Glutamatergic neuron (in vitro differentiated cells): ENCODE results near the gene FAM107B. TPM values are rescaled to one million over a fixed set of nuclear protein-coding genes. Genes with fewer than 3 reads are reported as not detected.
"Not testable (repeated sequence)": the region's sequence is repeated elsewhere in the genome, so short reads cannot be mapped to it uniquely, and the experiment has no call there.

ENCODE experiments used
- DNase-seq: peaks from one replicate; pipeline ENCODE4 v3.0.0; 2022
- H3K27ac Mint-ChIP-seq: one replicate; pipeline ENCODE4 v1.8.0; 2020; ENCODE audit warnings: mild to moderate bottlenecking, mixed read lengths, inconsistent platforms; ENCODE audit not compliant: unreplicated experiment
- H3K27me3 Mint-ChIP-seq: one replicate; pipeline ENCODE4 v1.8.0; 2020; ENCODE audit warnings: mild to moderate bottlenecking, moderate library complexity, mixed read lengths, inconsistent platforms; ENCODE audit not compliant: unreplicated experiment
- H3K36me3 Mint-ChIP-seq: one replicate; pipeline ENCODE4 v1.8.0; 2020; ENCODE audit warnings: mild to moderate bottlenecking, mixed read lengths, inconsistent platforms; ENCODE audit not compliant: unreplicated experiment
- H3K4me1 Mint-ChIP-seq: one replicate; pipeline ENCODE4 v1.8.0; 2020; ENCODE audit warnings: mild to moderate bottlenecking, low read depth, mixed read lengths, inconsistent platforms; ENCODE audit not compliant: unreplicated experiment
- H3K4me3 Mint-ChIP-seq: one replicate; pipeline ENCODE4 v1.8.0; 2020; ENCODE audit warnings: mild to moderate bottlenecking, mixed read lengths, inconsistent platforms; ENCODE audit not compliant: unreplicated experiment
- H3K9me3 Mint-ChIP-seq: one replicate; pipeline ENCODE4 v1.8.0; 2020; ENCODE audit warnings: mild to moderate bottlenecking, moderate library complexity, mixed read lengths, inconsistent platforms; ENCODE audit not compliant: unreplicated experiment
- total RNA-seq: library from RNA; stranded (reverse); fragmentation: NEBNext Ultra II Directional; extraction: Animal tissue kit (Norgen Biotek cat#: 25700); gene quantifications from one replicate; pipeline ENCODE4 v1.2.1, GENCODE V29; 2021; ENCODE audit not compliant: unreplicated experiment
- TF ChIP-seq, protein P1 (sequence below): fragments of 200-600 bp; sonication (generic); IDR thresholded peaks from one replicate; pipeline ENCODE4 v1.5.0; 2021; ENCODE audit not compliant: partially characterized antibody, unreplicated experiment

Gene FAM107B
- total RNA-seq, 1 donor from 2014 or later = 88.6 TPM

DNA sequence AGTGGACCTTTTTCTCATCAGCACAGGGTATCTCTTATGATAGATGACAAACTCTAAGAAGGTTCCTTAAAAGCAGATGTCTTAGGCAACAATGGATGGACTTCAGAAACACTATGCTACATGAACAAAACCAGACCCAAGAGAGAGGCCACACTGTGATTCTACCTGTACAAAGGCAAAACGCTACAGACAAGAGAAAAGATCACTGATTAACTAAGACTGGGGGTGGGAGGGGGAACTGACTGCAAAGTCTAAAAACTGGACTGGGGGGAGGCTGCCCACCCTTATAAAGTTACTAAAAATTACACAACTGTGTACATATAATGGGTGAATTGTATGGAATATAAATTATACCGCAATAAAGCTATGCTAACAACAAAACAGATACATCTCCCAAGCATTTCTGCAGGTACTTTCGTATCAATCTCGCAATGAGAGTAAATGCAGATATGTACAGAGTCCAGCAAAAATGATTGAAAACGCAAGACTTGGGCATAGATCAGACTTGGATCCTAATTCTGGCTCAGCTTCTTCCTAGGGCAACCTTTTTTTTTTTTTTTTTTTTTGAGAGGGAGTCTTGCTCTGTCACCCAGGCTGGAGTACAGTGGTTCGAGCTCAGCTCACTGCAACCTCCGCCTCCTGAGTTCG, 179.7 kb downstream of the FAM107B start:
- peaks cover 16% of the 10 kb centered on the region for H3K4me1 Mint-ChIP-seq
- H3K27me3 Mint-ChIP-seq = peaks cover 3% of the 10 kb centered on the region
- H3K4me3 Mint-ChIP-seq = no peak overlapping the region
- peaks cover 11% of the 10 kb centered on the region for H3K36me3 Mint-ChIP-seq
- no peaks in the 10 kb centered on the region for H3K9me3 Mint-ChIP-seq
- no peak overlapping the region for H3K27ac Mint-ChIP-seq
- DNase-seq = no peak
- TF ChIP-seq, protein P1, sequence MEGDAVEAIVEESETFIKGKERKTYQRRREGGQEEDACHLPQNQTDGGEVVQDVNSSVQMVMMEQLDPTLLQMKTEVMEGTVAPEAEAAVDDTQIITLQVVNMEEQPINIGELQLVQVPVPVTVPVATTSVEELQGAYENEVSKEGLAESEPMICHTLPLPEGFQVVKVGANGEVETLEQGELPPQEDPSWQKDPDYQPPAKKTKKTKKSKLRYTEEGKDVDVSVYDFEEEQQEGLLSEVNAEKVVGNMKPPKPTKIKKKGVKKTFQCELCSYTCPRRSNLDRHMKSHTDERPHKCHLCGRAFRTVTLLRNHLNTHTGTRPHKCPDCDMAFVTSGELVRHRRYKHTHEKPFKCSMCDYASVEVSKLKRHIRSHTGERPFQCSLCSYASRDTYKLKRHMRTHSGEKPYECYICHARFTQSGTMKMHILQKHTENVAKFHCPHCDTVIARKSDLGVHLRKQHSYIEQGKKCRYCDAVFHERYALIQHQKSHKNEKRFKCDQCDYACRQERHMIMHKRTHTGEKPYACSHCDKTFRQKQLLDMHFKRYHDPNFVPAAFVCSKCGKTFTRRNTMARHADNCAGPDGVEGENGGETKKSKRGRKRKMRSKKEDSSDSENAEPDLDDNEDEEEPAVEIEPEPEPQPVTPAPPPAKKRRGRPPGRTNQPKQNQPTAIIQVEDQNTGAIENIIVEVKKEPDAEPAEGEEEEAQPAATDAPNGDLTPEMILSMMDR = no peak

DNA sequence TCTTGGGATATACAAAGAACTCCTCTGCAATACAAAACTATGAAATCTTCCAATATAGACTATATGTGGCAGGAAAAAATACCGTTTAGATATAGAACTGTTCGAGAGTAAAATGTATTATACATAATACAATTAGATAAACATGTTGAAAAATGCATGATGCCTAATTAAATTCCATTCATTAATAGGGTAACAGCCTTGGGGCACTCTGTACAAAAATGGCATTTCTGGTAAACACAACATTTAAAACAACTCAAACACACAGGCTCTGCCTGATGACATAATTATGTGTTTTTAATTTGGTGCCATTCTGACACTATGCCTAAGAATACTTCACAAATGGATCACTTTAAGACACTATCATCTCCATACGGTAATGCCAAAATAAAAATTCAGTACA, 180.9 kb downstream of the FAM107B start:
- no peaks in the 10 kb centered on the region for H3K27me3 Mint-ChIP-seq
- no peaks in the 10 kb centered on the region for H3K9me3 Mint-ChIP-seq
- DNase-seq = no peak
- H3K36me3 Mint-ChIP-seq = peaks cover 11% of the 10 kb centered on the region
- peaks cover 16% of the 10 kb centered on the region for H3K4me1 Mint-ChIP-seq
- H3K27ac Mint-ChIP-seq = no peak overlapping the region
- no peak overlapping the region for H3K4me3 Mint-ChIP-seq
- TF ChIP-seq, protein P1 = no peak

DNA sequence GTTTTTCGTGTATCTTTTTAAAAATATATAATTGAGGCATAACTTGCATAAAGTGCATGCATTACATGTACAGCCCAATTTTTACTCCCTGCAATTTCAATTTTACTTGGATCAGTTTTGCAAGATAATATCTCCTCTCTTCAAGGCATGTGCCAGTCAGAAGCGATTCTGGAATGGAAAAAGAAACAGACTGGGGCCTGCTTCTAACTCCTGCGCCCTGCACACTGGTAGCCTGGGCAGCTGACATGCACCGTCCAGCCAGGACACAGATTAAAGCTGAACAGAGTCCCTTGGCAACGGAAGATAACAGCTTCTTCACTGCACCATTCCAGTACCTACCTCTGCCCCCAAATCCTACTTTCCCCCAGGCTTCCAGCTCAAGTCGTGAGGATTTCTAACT, 182.1 kb downstream of the FAM107B start:
- TF ChIP-seq, protein P1 = no peak
- Mint-ChIP-seq H3K4me1 (peaks cover 25% of the 10 kb centered on the region), H3K9me3 (peaks cover 4% of the 10 kb centered on the region), H3K27me3 (no peaks in the 10 kb centered on the region), H3K36me3 (peaks cover 5% of the 10 kb centered on the region), H3K4me3 (no peak overlapping the region), H3K27ac (no peak overlapping the region)
- DNase-seq = no peak

DNA sequence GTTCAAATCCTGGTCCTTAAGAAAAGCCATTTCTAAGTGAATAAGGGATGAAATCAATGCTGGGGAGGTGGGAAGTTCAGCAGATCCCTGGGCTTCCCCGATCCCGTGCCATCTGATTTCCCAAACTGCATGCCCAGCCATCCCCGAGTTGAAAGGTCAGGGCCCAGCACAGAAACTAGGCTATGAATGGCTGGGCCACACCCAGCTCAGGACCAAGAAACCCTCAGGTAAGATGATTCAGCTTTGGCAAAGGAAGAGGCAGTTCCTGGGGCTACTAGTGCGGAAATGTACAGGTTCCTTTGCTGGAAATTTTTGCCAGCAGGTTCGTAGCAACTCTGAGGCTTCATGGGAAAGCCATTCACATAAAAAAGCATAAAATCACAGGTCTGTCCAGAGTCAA, 182.7 kb downstream of the FAM107B start:
- peaks cover 4% of the 10 kb centered on the region for H3K9me3 Mint-ChIP-seq

DNA sequence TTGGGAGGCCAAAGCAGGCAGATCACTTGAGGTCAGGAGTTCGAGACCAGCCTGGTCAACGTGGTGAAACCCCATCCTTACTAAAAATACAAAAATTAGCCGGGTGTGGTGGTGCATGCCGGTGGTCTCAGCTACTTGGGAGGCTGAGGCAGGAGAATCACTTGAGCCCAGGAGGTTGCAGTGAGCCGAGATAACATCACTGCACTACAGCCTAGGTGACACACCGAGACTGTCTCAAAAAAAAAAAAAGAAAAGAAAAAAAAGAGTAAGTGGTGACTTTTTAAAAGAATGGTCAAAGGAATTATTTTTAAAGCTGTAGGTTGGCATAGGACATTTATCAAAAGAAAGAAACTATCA, 185.8 kb downstream of the FAM107B start:
- not testable (repeated sequence) for H3K27me3 Mint-ChIP-seq, H3K9me3 Mint-ChIP-seq, H3K36me3 Mint-ChIP-seq, DNase-seq
- Mint-ChIP-seq H3K4me3 (peak overlapping the region; percentile 19), H3K4me1 (peaks cover 30% of the 10 kb centered on the region), H3K27ac (peak overlapping the region; percentile 69)

More for the DNA sequence above, 182.7 kb downstream of the FAM107B start:
- Mint-ChIP-seq H3K4me3 (no peak overlapping the region), H3K36me3 (peaks cover 5% of the 10 kb centered on the region), H3K27ac (no peak overlapping the region), H3K4me1 (peaks cover 27% of the 10 kb centered on the region), H3K27me3 (no peaks in the 10 kb centered on the region)
- TF ChIP-seq, protein P1 = no peak
- no peak for DNase-seq
